ENCODE measurements around the gene FSIP1. TPM values are rescaled to one million over a fixed set of nuclear protein-coding genes. Genes with fewer than 3 reads are reported as not detected.
"Not testable (repeated sequence)": the region's sequence is repeated elsewhere in the genome, so short reads cannot be mapped to it uniquely, and the experiment has no call there.

FSIP1 gene
- 0.90 TPM for polyA plus RNA-seq (2013, experiment 1 of 2)
- polyA plus RNA-seq (2013, experiment 2 of 2): 1.6 TPM

DNA sequence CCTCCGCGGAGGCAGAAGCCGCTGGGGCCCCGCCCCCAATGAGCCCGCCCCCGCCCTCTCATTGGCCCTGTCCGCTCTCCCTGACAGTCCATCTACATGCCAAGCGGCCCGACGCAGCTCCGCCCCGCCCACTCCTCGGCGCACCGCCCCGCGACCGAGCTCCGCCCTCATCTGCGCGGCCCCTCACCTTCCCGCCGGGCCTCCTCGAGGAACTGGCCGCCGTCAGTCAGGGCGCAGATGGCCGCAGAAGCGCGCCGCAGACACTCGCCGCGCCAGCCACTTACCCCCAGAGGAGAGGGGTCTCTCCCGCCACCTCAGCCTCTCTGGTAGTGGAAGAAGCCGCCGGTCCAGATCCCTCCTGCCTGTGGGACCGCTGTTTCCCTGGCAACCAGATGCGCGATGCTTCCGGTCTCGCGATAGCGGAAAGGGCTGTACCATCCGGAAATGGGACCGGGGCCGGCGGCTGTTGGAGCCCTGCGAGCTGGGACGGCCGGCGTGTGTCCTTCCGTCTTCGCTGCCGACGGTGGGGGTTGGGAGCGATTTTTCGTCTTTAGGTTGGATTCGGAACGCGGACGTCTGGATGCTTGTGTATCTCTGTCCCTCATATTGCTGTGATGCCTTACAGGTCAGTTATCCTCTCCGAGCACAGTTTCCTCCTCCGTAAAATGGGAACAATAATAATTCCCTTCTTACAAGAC, at the start of gene FSIP1:
Gene FSIP1, minus strand, starts transcription at position 401 of the 698 bp plus-strand sequence. CDS start 6,317 bp downstream, outside the sequence.
- no peaks in the 10 kb centered on the region for H3K9me3 ChIP-seq (ENCODE audit: insufficient read depth, low read depth, low read length)
- peak within 1 kb of the TSS; percentile 68 for H3K27ac ChIP-seq (ENCODE audit: low read depth, low read length)
- H3K9ac ChIP-seq (ENCODE audit: low read depth, low read length): peak within 1 kb of the TSS; percentile 93
- under 1% methylated on average over 64 of the region's 64 CpGs for whole genome bisulfite sequencing
- H3K4me3 ChIP-seq (ENCODE audit: low read length): peak within 1 kb of the TSS; percentile 94
- H3K4me1 ChIP-seq (ENCODE audit: insufficient read depth, low read length): peaks cover 41% of the 10 kb centered on the region
- no peaks in the 10 kb centered on the region for H3K27me3 ChIP-seq (ENCODE audit: insufficient read depth, low read length)
- H3K36me3 ChIP-seq (ENCODE audit: insufficient read depth, low read length): no peaks in the 10 kb centered on the region

GRCh38 chr15:39830166-39830565, 47.5 kb upstream of the FSIP1 start:
- H3K27me3 ChIP-seq (ENCODE audit: insufficient read depth, low read length): no peaks in the 10 kb centered on the region
- no peaks in the 10 kb centered on the region for H3K36me3 ChIP-seq (ENCODE audit: insufficient read depth, low read length)
- H3K4me1 ChIP-seq (ENCODE audit: insufficient read depth, low read length): peaks cover 22% of the 10 kb centered on the region
- H3K9me3 ChIP-seq (ENCODE audit: insufficient read depth, low read depth, low read length): no peaks in the 10 kb centered on the region
- H3K4me3 ChIP-seq (ENCODE audit: low read length): no peak overlapping the region
- no peak overlapping the region for H3K27ac ChIP-seq (ENCODE audit: low read depth, low read length)
- H3K9ac ChIP-seq (ENCODE audit: low read depth, low read length): no peak overlapping the region
- whole genome bisulfite sequencing: no CpG with 5 or more reads among the region's 1 CpG

DNA sequence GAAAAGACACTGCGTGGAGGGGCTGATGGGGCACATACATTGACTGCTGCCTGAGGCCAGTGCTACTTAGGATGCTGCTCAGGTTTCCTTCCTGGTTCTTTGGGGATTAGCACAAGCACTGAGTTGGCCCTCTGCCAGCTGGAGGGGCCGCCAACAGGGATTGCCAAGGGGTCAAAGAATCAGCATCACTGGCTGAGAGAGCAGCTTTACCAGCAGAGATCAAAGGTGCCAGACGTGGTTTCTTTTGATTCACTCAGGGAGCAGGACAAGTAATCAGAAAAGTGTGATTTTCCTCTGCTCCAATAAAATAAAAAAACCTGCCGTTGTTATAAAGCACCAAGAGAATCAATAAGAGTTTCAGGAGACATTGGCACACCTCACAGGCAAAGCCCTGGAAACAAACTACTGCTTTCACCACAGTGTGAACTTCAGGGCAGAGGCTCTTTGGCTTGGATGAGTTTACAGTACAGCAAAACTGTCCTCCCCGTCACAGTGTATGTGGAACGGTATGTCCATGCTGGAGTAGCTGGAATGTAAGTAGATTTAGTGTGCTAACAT, 45.8 kb upstream of the FSIP1 start:
- no peaks in the 10 kb centered on the region; the same call in 1 of the 2 replicates for H3K9me3 ChIP-seq (ENCODE audit: insufficient read depth, low read depth, low read length)
- peaks cover 22% of the 10 kb centered on the region for H3K4me1 ChIP-seq (ENCODE audit: insufficient read depth, low read length)
- H3K4me3 ChIP-seq (ENCODE audit: low read length): no peak overlapping the region
- 90% methylated on average over 6 of the region's 6 CpGs for WGBS
- H3K36me3 ChIP-seq (ENCODE audit: insufficient read depth, low read length): no peaks in the 10 kb centered on the region
- H3K27ac ChIP-seq (ENCODE audit: low read depth, low read length): no peak overlapping the region
- H3K27me3 ChIP-seq (ENCODE audit: insufficient read depth, low read length): no peaks in the 10 kb centered on the region
- no peak overlapping the region for H3K9ac ChIP-seq (ENCODE audit: low read depth, low read length)

- no peak overlapping the region for H3K9ac ChIP-seq (ENCODE audit: low read depth, low read length)
- no peak overlapping the region for H3K4me3 ChIP-seq (ENCODE audit: low read length)
- H3K27ac ChIP-seq (ENCODE audit: low read depth, low read length): no peak overlapping the region
- no peaks in the 10 kb centered on the region for H3K27me3 ChIP-seq (ENCODE audit: insufficient read depth, low read length)
- no peaks in the 10 kb centered on the region for H3K36me3 ChIP-seq (ENCODE audit: insufficient read depth, low read length)
- H3K4me1 ChIP-seq (ENCODE audit: insufficient read depth, low read length): peaks cover 22% of the 10 kb centered on the region
- no peaks in the 10 kb centered on the region; the same call in 1 of the 2 replicates for H3K9me3 ChIP-seq (ENCODE audit: insufficient read depth, low read depth, low read length)
- WGBS: 97% methylated on average over 2 of the region's 2 CpGs
Observed at GRCh38 chr15:39826975-39827374, 44.3 kb upstream of the FSIP1 start.

DNA sequence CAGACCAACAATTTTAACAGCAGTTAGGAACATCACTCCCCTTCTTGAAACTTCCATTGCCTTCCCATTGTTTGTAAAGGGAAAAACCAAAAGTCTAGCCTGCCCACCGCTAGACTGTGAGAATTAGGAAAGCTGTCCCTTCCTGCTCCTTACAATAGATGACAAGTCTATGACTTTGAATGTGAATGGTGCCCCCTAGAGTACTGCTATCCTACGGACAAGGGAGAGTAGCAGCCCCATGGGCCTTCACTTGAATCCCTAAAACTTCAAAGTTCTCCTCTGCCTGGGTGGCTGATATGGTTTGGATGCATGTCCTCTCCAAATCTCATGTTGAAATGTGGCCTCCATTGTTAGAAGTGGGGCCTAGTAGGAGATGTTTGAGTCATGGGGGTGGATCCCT, 41.0 kb upstream of the FSIP1 start:
- H3K4me3 ChIP-seq (ENCODE audit: low read length): no peak overlapping the region
- 56% methylated on average over 2 of the region's 2 CpGs for WGBS
- no peaks in the 10 kb centered on the region for H3K36me3 ChIP-seq (ENCODE audit: insufficient read depth, low read length)
- no peak overlapping the region for H3K27ac ChIP-seq (ENCODE audit: low read depth, low read length)
- no peaks in the 10 kb centered on the region; the same call in 1 of the 2 replicates for H3K9me3 ChIP-seq (ENCODE audit: insufficient read depth, low read depth, low read length)
- no peak overlapping the region for H3K9ac ChIP-seq (ENCODE audit: low read depth, low read length)
- no peaks in the 10 kb centered on the region for H3K27me3 ChIP-seq (ENCODE audit: insufficient read depth, low read length)
- peaks cover 25% of the 10 kb centered on the region for H3K4me1 ChIP-seq (ENCODE audit: insufficient read depth, low read length)

DNA sequence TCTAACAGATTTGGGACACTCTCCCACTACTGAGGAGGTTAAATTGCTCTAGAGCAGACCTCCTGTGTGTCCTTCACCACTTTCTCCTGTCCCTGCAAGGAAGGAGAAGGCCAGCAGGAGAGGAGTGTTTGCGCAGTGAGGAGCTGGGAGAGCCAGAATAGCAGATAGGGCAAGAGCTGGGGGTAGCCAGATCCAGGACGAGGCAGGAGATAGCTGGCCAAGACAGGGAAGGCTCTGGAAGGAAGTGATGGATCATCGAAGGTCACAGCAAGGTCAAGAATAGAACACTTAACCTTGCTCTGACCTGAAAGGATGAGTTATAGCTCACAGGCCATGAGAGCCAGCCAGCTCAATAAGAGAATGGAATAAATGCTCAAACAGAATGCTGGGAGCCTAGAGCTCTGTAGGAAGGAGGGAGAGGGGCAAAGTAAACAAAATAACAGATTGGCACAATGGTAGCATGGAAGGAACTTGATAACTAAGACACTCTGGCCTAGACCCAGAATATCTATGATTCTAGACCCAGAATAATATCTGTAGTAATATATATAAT, 37.5 kb upstream of the FSIP1 start:
- no peaks in the 10 kb centered on the region for H3K36me3 ChIP-seq (ENCODE audit: insufficient read depth, low read length)
- H3K4me1 ChIP-seq (ENCODE audit: insufficient read depth, low read length): peaks cover 29% of the 10 kb centered on the region
- 76% methylated on average over 3 of the region's 3 CpGs for WGBS
- no peaks in the 10 kb centered on the region; the same call in 1 of the 2 replicates for H3K9me3 ChIP-seq (ENCODE audit: insufficient read depth, low read depth, low read length)
- no peak overlapping the region for H3K9ac ChIP-seq (ENCODE audit: low read depth, low read length)
- H3K27me3 ChIP-seq (ENCODE audit: insufficient read depth, low read length): no peaks in the 10 kb centered on the region
- H3K4me3 ChIP-seq (ENCODE audit: low read length): no peak overlapping the region
- no peak overlapping the region for H3K27ac ChIP-seq (ENCODE audit: low read depth, low read length)

GRCh38 chr15:39819533-39819932, 36.9 kb upstream of the FSIP1 start:
- Histone ChIP-seq H3K4me3 (ENCODE audit: low read length) (no peak overlapping the region), H3K9ac (ENCODE audit: low read depth, low read length) (no peak overlapping the region), H3K4me1 (ENCODE audit: insufficient read depth, low read length) (peaks cover 29% of the 10 kb centered on the region), H3K9me3 (ENCODE audit: insufficient read depth, low read depth, low read length) (no peaks in the 10 kb centered on the region; the same call in 1 of the 2 replicates), H3K27me3 (ENCODE audit: insufficient read depth, low read length) (no peaks in the 10 kb centered on the region), H3K27ac (ENCODE audit: low read depth, low read length) (no peak overlapping the region), H3K36me3 (ENCODE audit: insufficient read depth, low read length) (no peaks in the 10 kb centered on the region)
- WGBS: 92% methylated on average over 3 of the region's 3 CpGs

GRCh38 chr15:39817892-39818291, 35.3 kb upstream of the FSIP1 start:
- Histone ChIP-seq H3K27me3 (ENCODE audit: insufficient read depth, low read length) (no peaks in the 10 kb centered on the region), H3K4me1 (ENCODE audit: insufficient read depth, low read length) (peaks cover 29% of the 10 kb centered on the region), H3K9ac (ENCODE audit: low read depth, low read length) (no peak overlapping the region), H3K27ac (ENCODE audit: low read depth, low read length) (no peak overlapping the region), H3K36me3 (ENCODE audit: insufficient read depth, low read length) (no peaks in the 10 kb centered on the region), H3K4me3 (ENCODE audit: low read length) (no peak overlapping the region), H3K9me3 (ENCODE audit: insufficient read depth, low read depth, low read length) (no peaks in the 10 kb centered on the region)

GRCh38 chr15:39814489-39814888, 31.8 kb upstream of the FSIP1 start:
- Histone ChIP-seq H3K9ac (ENCODE audit: low read depth, low read length) (no peak overlapping the region), H3K27ac (ENCODE audit: low read depth, low read length) (no peak overlapping the region), H3K36me3 (ENCODE audit: insufficient read depth, low read length) (no peaks in the 10 kb centered on the region), H3K4me3 (ENCODE audit: low read length) (no peak overlapping the region), H3K27me3 (ENCODE audit: insufficient read depth, low read length) (no peaks in the 10 kb centered on the region), H3K4me1 (ENCODE audit: insufficient read depth, low read length) (peaks cover 29% of the 10 kb centered on the region), H3K9me3 (ENCODE audit: insufficient read depth, low read depth, low read length) (no peaks in the 10 kb centered on the region)
- no CpG with 5 or more reads among the region's 1 CpG for WGBS

- WGBS: 93% methylated on average over 3 of the region's 3 CpGs
- not testable (repeated sequence) for H3K9ac ChIP-seq (ENCODE audit: low read depth, low read length); H3K9me3 ChIP-seq (ENCODE audit: insufficient read depth, low read depth, low read length); H3K36me3 ChIP-seq (ENCODE audit: insufficient read depth, low read length); H3K4me3 ChIP-seq (ENCODE audit: low read length); H3K27ac ChIP-seq (ENCODE audit: low read depth, low read length); H3K27me3 ChIP-seq (ENCODE audit: insufficient read depth, low read length)
- H3K4me1 ChIP-seq (ENCODE audit: insufficient read depth, low read length): peaks cover 32% of the 10 kb centered on the region
Observed at GRCh38 chr15:39812651-39813050, 30.0 kb upstream of the FSIP1 start.

DNA sequence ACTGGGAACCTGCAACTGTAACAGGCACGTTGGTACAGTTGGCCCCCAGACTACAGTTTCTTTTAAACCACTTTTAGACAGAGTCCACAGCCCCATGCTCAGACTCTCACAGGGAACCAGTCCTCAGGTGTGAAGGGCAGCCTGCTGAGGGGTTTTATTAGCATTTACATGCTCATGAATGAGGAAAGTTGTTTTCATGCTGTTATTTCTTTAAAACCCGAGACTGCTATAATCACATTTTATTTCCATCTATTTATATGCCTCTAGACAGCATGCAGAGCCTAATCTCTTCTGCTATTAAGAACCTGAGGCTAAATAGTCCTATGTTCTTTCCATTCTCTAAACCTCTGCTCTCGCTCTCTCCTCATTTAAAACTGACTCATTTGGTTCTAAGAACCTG, 26.3 kb upstream of the FSIP1 start:
- peaks cover 28% of the 10 kb centered on the region for H3K36me3 ChIP-seq (ENCODE audit: insufficient read depth, low read length)
- H3K4me1 ChIP-seq (ENCODE audit: insufficient read depth, low read length): peaks cover 32% of the 10 kb centered on the region
- H3K9me3 ChIP-seq (ENCODE audit: insufficient read depth, low read depth, low read length): no peaks in the 10 kb centered on the region
- H3K27ac ChIP-seq (ENCODE audit: low read depth, low read length): peak overlapping the region; percentile 71
- no peak overlapping the region for H3K9ac ChIP-seq (ENCODE audit: low read depth, low read length)
- 27% methylated on average over 3 of the region's 3 CpGs for WGBS
- H3K4me3 ChIP-seq (ENCODE audit: low read length): no peak overlapping the region
- H3K27me3 ChIP-seq (ENCODE audit: insufficient read depth, low read length): no peaks in the 10 kb centered on the region
